ENCODE data around the gene ACSF2. TPM values are rescaled to one million over a fixed set of nuclear protein-coding genes. Genes with fewer than 3 reads are reported as not detected.

Gene ACSF2
- total and polyA plus RNA-seq, 2 of the 13 experiments (the other 11 are each of a cell fraction or from before 2014, with no cell fraction given) = 87.3 to 109 TPM

DNA sequence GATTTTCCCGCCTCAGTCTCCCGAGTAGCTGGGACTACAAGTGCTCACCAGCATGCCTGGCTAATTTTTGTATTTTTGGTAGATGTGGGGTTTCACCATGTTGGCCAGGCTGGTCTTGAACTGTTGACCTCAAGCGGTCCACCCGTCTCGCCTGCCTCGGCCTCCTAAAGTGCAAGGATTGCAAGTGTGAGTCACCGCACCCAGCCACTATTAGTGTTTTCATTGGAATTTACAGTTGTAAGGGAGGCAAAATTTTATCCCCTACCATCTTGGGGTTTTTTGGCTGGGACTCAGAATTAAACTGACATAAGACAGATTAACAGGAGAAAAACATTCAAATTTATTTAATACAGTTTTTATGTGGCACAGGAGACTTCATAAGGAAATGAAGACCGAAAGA is 69.9 kb downstream of the ACSF2 start:
- Histone ChIP-seq H3K9me3 (ENCODE audit: low read length) (no peaks in the 10 kb centered on the region), H2AFZ (ENCODE audit: low read length) (no peak overlapping the region), H4K20me1 (ENCODE audit: insufficient read depth, low read length) (no peaks in the 10 kb centered on the region), H3K27ac (ENCODE audit: extremely low read length, insufficient read depth, low read length) (no peak overlapping the region), H3K4me1 (ENCODE audit: insufficient read depth, low read length) (no peaks in the 10 kb centered on the region), H3K36me3 (replicated peaks in 1 of 2; ENCODE audit: control insufficient read depth in 1 of 2, insufficient read depth in 2 of 2, low read length in 2 of 2) (no peaks in the 10 kb centered on the region), H3K79me2 (ENCODE audit: insufficient read depth, low read length) (no peaks in the 10 kb centered on the region), H3K4me3 (replicated peaks in 1 of 3; ENCODE audit: insufficient read depth in 1 of 3, low read depth in 2 of 3, low read length in 3 of 3) (no peak overlapping the region), H3K4me2 (ENCODE audit: low read depth, low read length) (no peak overlapping the region), H3K9ac (ENCODE audit: insufficient read depth, low read depth, low read length) (no peak overlapping the region), H3K27me3 (ENCODE audit: control insufficient read depth in 1 of 2, insufficient read depth in 2 of 2, low read length in 2 of 2) (no peaks in the 10 kb centered on the region; a peak in 1 of 5 replicates)
- TF ChIP-seq, protein P1, sequence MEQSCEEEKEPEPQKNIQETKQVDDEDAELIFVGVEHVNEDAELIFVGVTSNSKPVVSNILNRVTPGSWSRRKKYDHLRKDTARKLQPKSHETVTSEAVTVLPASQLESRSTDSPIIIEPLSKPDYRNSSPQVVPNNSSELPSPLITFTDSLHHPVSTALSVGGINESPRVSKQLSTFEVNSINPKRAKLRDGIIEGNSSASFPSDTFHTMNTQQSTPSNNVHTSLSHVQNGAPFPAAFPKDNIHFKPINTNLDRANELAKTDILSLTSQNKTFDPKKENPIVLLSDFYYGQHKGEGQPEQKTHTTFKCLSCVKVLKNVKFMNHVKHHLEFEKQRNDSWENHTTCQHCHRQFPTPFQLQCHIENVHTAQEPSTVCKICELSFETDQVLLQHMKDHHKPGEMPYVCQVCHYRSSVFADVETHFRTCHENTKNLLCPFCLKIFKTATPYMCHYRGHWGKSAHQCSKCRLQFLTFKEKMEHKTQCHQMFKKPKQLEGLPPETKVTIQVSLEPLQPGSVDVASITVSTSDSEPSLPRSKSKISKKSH (CRISPR knock-in tag; IDR thresholded peaks at IDR 0.05; ENCODE audit: borderline replicate concordance) = no peak
- no peak for TF ChIP-seq FOXP1 (IDR thresholded peaks at IDR 0.05)
- TF ChIP-seq FOXP1 (CRISPR knock-in tag; IDR thresholded peaks at IDR 0.05) = no peak
- TF ChIP-seq ESRRA (CRISPR knock-in tag; IDR thresholded peaks at IDR 0.05; ENCODE audit: low read depth) = no peak
- no peak for TF ChIP-seq ONECUT2 (CRISPR knock-in tag; IDR thresholded peaks at IDR 0.05)
- no peak for TF ChIP-seq HNF4G (IDR thresholded peaks at IDR 0.05; ENCODE audit: borderline replicate concordance, low read depth, low read length)
- TF ChIP-seq HNF4G (CRISPR knock-in tag; IDR thresholded peaks at IDR 0.05; ENCODE audit: borderline replicate concordance, low read depth) = no peak
- TF ChIP-seq SMYD3 (CRISPR knock-in tag; IDR thresholded peaks at IDR 0.05) = no peak
- TF ChIP-seq GATAD2A (CRISPR knock-in tag; IDR thresholded peaks at IDR 0.05) = no peak
- ATAC-seq (no peak), FAIRE-seq (no peak), DNase-seq (ENCODE audit: low spot score) (no peak)
- in situ Hi-C loops (cut with HindIII; ENCODE audit: extremely low pct_ligation_motif_present, low pct_unique_long_range_greater_than_20kb) = no loop called here
- ChIA-PET CTCF (ENCODE audit: low intra/inter-chr PET ratio, low total read pairs) (no interaction called here), POLR2A (interaction anchor here (0.7 kb wide), 2 partner anchors 20 to 368 kb away, joined by 3 read pairs; no protein-coding TSS in a partner anchor)
- 37% methylated on average over 8 of the region's 8 CpGs for WGBS (ENCODE audit: low lambda C conversion rate)
- no TSS peak for BruUV-seq (replicated peaks)
- intact Hi-C loops (cut with micrococcal nuclease; ENCODE audit: unreplicated experiment) = no loop called here

Measured in HepG2 (cell line).